HCT116 (cell line): Measurements from ENCODE around the gene CNTNAP2. TPM values are rescaled to one million over a fixed set of nuclear protein-coding genes. Genes with fewer than 3 reads are reported as not detected.

Experiments used
- ATAC-seq: fragments of 200-7000 bp; cut with Tn5 transposase; 2 replicates; pipeline ENCODE4 v1.9.1; 2020; ENCODE audit warnings: mild to moderate bottlenecking, moderate library complexity
- BruUV-seq: library from RNA; stranded (reverse); fragments of 400-500 nt; replicated peaks from 2 replicates; lab custom pipeline; 2021; lab: Mats Ljungman, UMichigan
- CTCF ChIA-PET: fragments of 300-600 bp; sonication (Branson Sonifier 250); formaldehyde crosslinking; loops from one replicate; lab custom pipeline; 2021; ENCODE audit warnings: antibody characterized with exemption; lab: Charles Lee
- POLR2A ChIA-PET: fragments of 300-600, 350-600 bp; sonication (Branson Sonifier 250); formaldehyde crosslinking; loops from one replicate; lab custom pipeline; 2021; ENCODE audit warnings: antibody characterized with exemption; lab: Charles Lee
- RAD21 ChIA-PET, 2 experiments: fragments of 300-600 bp; sonication (Branson Sonifier 250); formaldehyde crosslinking; loops; one replicate each; lab custom pipeline; 2023; ENCODE audit warnings: low total read pairs in 2 of 2; ENCODE audit not compliant: uncharacterized antibody in 2 of 2, unreplicated experiment in 2 of 2, low non-redundant PET in 1 of 2; lab: Charles Lee
- DNase-seq: peaks from one replicate; pipeline ENCODE4 v3.0.0-alpha.2; 2010; ENCODE audit warnings: low read depth, low spot score
- H2AFZ ChIP-seq: fragments of 200-600 bp; shearing (Covaris generic), sonication (generic); 2 replicates; pipeline ENCODE4 v1.6.1; 2017; ENCODE audit warnings: low read depth, mixed run types, mixed read lengths, antibody characterized with exemption, low read length; ENCODE audit not compliant: poor library complexity, severe bottlenecking
- H3K27ac ChIP-seq: 2 replicates; pipeline ENCODE4 v1.5.1; 2012; ENCODE audit warnings: low read depth, low read length
- H3K27me3 ChIP-seq: fragments of 200-600 bp; sonication (generic); 2 replicates; pipeline ENCODE4 v1.6.1; 2016; ENCODE audit warnings: mixed run types, low read length, mixed read lengths; ENCODE audit not compliant: insufficient read depth
- H3K36me3 ChIP-seq, 2 experiments: fragments of 200-500 bp in 1 of 2; fragments of 200-600 bp in 1 of 2; sonication (Bioruptor generic) in 1 of 2; sonication (generic) in 1 of 2; 2 replicates each; pipeline versions ENCODE4 v1.5.1 to v1.6.1; 2014 to 2016; ENCODE audit warnings: low read length in 2 of 2, inconsistent platforms in 1 of 2, mixed read lengths in 1 of 2, mixed run types in 1 of 2; ENCODE audit not compliant: insufficient read depth in 2 of 2, control insufficient read depth in 1 of 2
- H3K4me1 ChIP-seq, 2 experiments: fragments of 200-600 bp in 1 of 2; sonication (generic) in 1 of 2; 2 replicates each; pipeline versions ENCODE4 v1.5.1 to v1.6.1; 2012 to 2017; ENCODE audit warnings: low read length in 2 of 2, inconsistent platforms in 1 of 2, mild to moderate bottlenecking in 1 of 2, mixed read lengths in 1 of 2, mixed run types in 1 of 2, moderate library complexity in 1 of 2; ENCODE audit not compliant: insufficient read depth in 2 of 2, control insufficient read depth in 1 of 2
- H3K4me2 ChIP-seq: fragments of 200-600 bp; sonication (generic); 2 replicates; pipeline ENCODE4 v1.6.1; 2017; ENCODE audit warnings: mixed run types, low read length, mixed read lengths
- H3K4me3 ChIP-seq, 2 experiments: fragments of 200-600 bp in 1 of 2; sonication (generic) in 1 of 2; replicated peaks in 1 of 2; 2 replicates each; pipeline ENCODE4 v1.5.1; 2011 to 2016; ENCODE audit warnings: low read length in 2 of 2, control low read depth in 1 of 2, low read depth in 1 of 2, mild to moderate bottlenecking in 1 of 2, mixed read lengths in 1 of 2, mixed run types in 1 of 2
- H3K79me2 ChIP-seq: fragments of 200-600 bp; sonication (generic); 2 replicates; pipeline ENCODE4 v1.6.1; 2017; ENCODE audit warnings: mild to moderate bottlenecking, mixed run types, low read length, moderate library complexity, mixed read lengths; ENCODE audit not compliant: insufficient read depth
- H3K9ac ChIP-seq: fragments of 200-600 bp; sonication (generic); 2 replicates; pipeline ENCODE4 v1.6.1; 2016; ENCODE audit warnings: low read length, mixed read lengths
- H3K9me2 ChIP-seq: fragments of 200-600 bp; sonication (generic), shearing (Covaris generic); 2 replicates; pipeline ENCODE4 v1.6.1; 2017; ENCODE audit warnings: mixed run types, mild to moderate bottlenecking, moderate library complexity; ENCODE audit not compliant: insufficient read depth
- H3K9me3 ChIP-seq, 2 experiments: fragments of 200-500 bp in 1 of 2; fragments of 200-600 bp in 1 of 2; sonication (Bioruptor generic) in 1 of 2; sonication (generic) in 1 of 2; 2 replicates each; pipeline ENCODE4 v1.6.1; 2014 to 2017; ENCODE audit warnings: low read length in 2 of 2, mixed read lengths in 2 of 2, inconsistent platforms in 1 of 2, low read depth in 1 of 2, mild to moderate bottlenecking in 1 of 2, mixed run types in 1 of 2, moderate library complexity in 1 of 2; ENCODE audit not compliant: control insufficient read depth in 1 of 2, insufficient read depth in 1 of 2
- H4K20me1 ChIP-seq: fragments of 200-600 bp; sonication (generic), shearing (Covaris generic); 2 replicates; pipeline ENCODE4 v1.6.1; 2017; ENCODE audit warnings: mixed run types, mild to moderate bottlenecking, moderate library complexity; ENCODE audit not compliant: insufficient read depth
- ATF3 ChIP-seq: IDR thresholded peaks from 2 replicates; pipeline ENCODE4 v1.6.1; 2012
- CTCF ChIP-seq, 3 experiments: fragments of 200-600 bp in 1 of 3; sonication (generic) in 1 of 3; IDR thresholded peaks in 2 of 3; conservative IDR thresholded peaks in 1 of 3; 2 replicates each; pipeline ENCODE4 v1.5.1; 2012 to 2017; ENCODE audit warnings: low read depth in 2 of 3, low read length in 2 of 3, antibody characterized with exemption in 1 of 3, borderline replicate concordance in 1 of 3, control low read depth in 1 of 3, mild to moderate bottlenecking in 1 of 3, mixed read lengths in 1 of 3, mixed run types in 1 of 3, moderate library complexity in 1 of 3; ENCODE audit not compliant: insufficient read depth in 1 of 3
- EZH2phosphoT487 ChIP-seq: fragments of 200-600 bp; IDR thresholded peaks from 2 replicates; pipeline ENCODE4 v1.6.1; 2018; ENCODE audit warnings: antibody characterized with exemption, borderline replicate concordance
- FOSL1 ChIP-seq: IDR thresholded peaks from 2 replicates; pipeline ENCODE4 v1.6.1; 2012; ENCODE audit warnings: low read depth
- MAX ChIP-seq: IDR thresholded peaks from 2 replicates; pipeline ENCODE4 v1.6.1; 2012
- POLR2A ChIP-seq: IDR thresholded peaks from 2 replicates; pipeline ENCODE4 v1.7.0; 2011; ENCODE audit warnings: borderline replicate concordance; ENCODE audit not compliant: insufficient read depth, insufficient read length; ENCODE audit errors: extremely low read depth
- RAD21 ChIP-seq: IDR thresholded peaks from 2 replicates; pipeline ENCODE4 v1.6.1; 2012; ENCODE audit warnings: low read depth, mild to moderate bottlenecking
- TCF7L2 ChIP-seq: IDR thresholded peaks from 2 replicates; pipeline ENCODE4 v1.7.0; 2011; ENCODE audit warnings: borderline replicate concordance, inconsistent platforms; ENCODE audit not compliant: insufficient read depth, insufficient read length; ENCODE audit errors: extremely low read depth
- ZFX ChIP-seq: fragments of 450-650 bp; IDR thresholded peaks from 2 replicates; pipeline ENCODE4 v1.6.1; 2017
- ZNF274 ChIP-seq: fragments of 200-500 bp; sonication (Bioruptor generic); IDR thresholded peaks from 2 replicates; pipeline ENCODE4 v1.6.1; 2014; ENCODE audit warnings: mild to moderate bottlenecking, low read depth, low read length, inconsistent platforms
- intact Hi-C: fragments of 100-400 bp; cut with micrococcal nuclease; formaldehyde crosslinking; loops from 2 replicates; pipeline ENCODE4 v1.10.0; 2022
- total RNA-seq: library from RNA; stranded (reverse); gene quantifications from one replicate; pipeline ENCODE4 v1.2.1, GENCODE V29; 2021; ENCODE audit not compliant: unreplicated experiment

CNTNAP2 gene
- total RNA-seq, 1 experiment from 2014 or later = 0.37 TPM

DNA sequence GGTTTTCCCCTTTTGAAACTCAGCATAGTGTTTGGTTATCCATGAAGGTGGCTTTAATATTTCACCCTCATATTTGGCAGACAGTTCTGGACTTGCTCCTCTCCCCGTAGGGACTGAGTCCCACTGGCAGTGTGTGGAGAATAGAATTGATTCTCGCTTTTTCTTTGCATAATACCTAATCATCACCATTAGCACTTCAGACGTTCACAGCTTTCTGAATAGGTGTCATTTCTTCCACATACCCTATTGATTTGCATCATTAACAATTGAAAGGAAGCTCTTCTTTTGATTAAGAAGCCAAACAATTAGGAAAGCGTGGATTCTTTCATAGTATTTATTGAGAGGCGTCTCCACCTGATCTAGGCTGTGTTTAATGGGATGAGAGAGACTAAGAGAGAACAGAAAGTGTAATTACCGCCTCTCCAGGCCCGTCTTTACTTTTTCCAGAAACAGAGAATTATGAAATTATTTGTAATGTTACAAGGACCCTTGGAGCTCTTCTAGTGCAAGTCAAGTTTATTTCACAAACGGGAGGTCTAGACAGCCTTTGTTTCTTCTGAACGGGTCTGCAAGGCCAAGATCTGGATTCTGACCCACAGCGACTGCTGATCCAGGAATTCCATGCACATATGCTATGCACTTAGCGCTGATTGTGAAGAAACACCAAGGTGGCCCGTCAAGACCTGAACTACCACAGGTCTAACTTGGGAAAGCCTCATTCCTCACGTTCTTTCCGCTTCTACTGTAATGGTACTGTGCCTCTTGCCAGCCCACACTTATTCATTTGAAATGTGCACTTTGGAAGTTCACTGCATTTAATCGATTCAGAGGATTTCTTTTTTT lies 2224.1 kb downstream of the CNTNAP2 start:
- Histone ChIP-seq H3K36me3 (no peaks in the 10 kb centered on the region), H3K9me2 (no peaks in the 10 kb centered on the region), H2AFZ (no peak overlapping the region), H3K27ac (no peak overlapping the region), H3K9ac (no peak overlapping the region), H4K20me1 (no peaks in the 10 kb centered on the region), H3K4me2 (no peak overlapping the region), H3K79me2 (no peaks in the 10 kb centered on the region), H3K4me3 (no peak overlapping the region), H3K9me3 (no peaks in the 10 kb centered on the region), H3K4me1 (peaks cover 0 to 11% of the 10 kb centered on the region in 2 experiments; a peak in 2 of 4 replicates), H3K27me3 (peaks cover 75% of the 10 kb centered on the region)
- intact Hi-C loops = no loop called here
- ATAC-seq (no peak), DNase-seq (no peak)
- ChIA-PET RAD21 (no interaction called here), CTCF (no interaction called here), POLR2A (no interaction called here)
- TF ChIP-seq MAX = no peak
- TF ChIP-seq TCF7L2 = no peak
- TF ChIP-seq ZNF274 = no peak
- TF ChIP-seq ATF3 = no peak
- TF ChIP-seq POLR2A = no peak
- TF ChIP-seq FOSL1 = no peak
- no peak for TF ChIP-seq RAD21
- TF ChIP-seq EZH2phosphoT487 = no peak
- TF ChIP-seq ZFX = no peak
- no peak for TF ChIP-seq CTCF (IDR thresholded peaks at IDR 0.05 in 2 of 3, conservative IDR thresholded peaks at IDR 0.05 in 1 of 3; ENCODE audit: borderline replicate concordance in 1 of 3, insufficient read depth in 1 of 3, low read depth in 2 of 3, low read length in 2 of 3)
- BruUV-seq = no TSS peak
